Stimulated activated naive CD8-positive, alpha-beta T cell treated with anti-CD3 and anti-CD28 coated beads, Interleukin-15, Interleukin-2, amounts not matched to agents 100 ng/mL and 50 ng/mL, for 24 hours (primary cell): ENCODE results near the gene SEC63.
A peak's percentile ranks its signal among the peaks of the same experiment; 100 is the strongest.
"Not testable (repeated sequence)": the region's sequence is repeated elsewhere in the genome, so short reads cannot be mapped to it uniquely, and the experiment has no call there.

ENCODE experiments used
- H3K27ac Mint-ChIP-seq: one replicate; pipeline ENCODE4 v1.8.0; 2021; ENCODE audit warnings: mild to moderate bottlenecking, mixed read lengths
- H3K27me3 Mint-ChIP-seq: one replicate; pipeline ENCODE4 v1.8.0; 2021; ENCODE audit warnings: mixed read lengths
- H3K36me3 Mint-ChIP-seq: one replicate; pipeline ENCODE4 v1.8.0; 2021; ENCODE audit warnings: low read depth, mixed read lengths
- H3K4me1 Mint-ChIP-seq: one replicate; pipeline ENCODE4 v1.8.0; 2021; ENCODE audit warnings: low read depth, mixed read lengths
- H3K4me3 Mint-ChIP-seq: one replicate; pipeline ENCODE4 v1.8.0; 2021; ENCODE audit warnings: mild to moderate bottlenecking, mixed read lengths
- H3K9me3 Mint-ChIP-seq: one replicate; pipeline ENCODE4 v1.8.0; 2021; ENCODE audit warnings: mixed read lengths

The SEC63 gene

GRCh38 chr6:107957909-107958688 lies at the start of gene SEC63:
Gene SEC63 (minus strand): TSS chr6:107958208. CDS start chr6:107958009, 199 bp downstream.
- H3K27ac Mint-ChIP-seq = peak within 1 kb of the TSS; percentile 95
- peaks cover 27% of the 10 kb centered on the region for H3K36me3 Mint-ChIP-seq
- no peaks in the 10 kb centered on the region for H3K9me3 Mint-ChIP-seq
- peaks cover 40% of the 10 kb centered on the region for H3K4me1 Mint-ChIP-seq
- H3K4me3 Mint-ChIP-seq = peak within 1 kb of the TSS; percentile 93
- H3K27me3 Mint-ChIP-seq = no peaks in the 10 kb centered on the region

GRCh38 chr6:108005961-108006360 lies 48.0 kb upstream of the SEC63 start:
- Mint-ChIP-seq H3K27me3 (no peaks in the 10 kb centered on the region), H3K9me3 (peaks cover 10% of the 10 kb centered on the region), H3K4me1 (no peaks in the 10 kb centered on the region), H3K36me3 (peaks cover 12% of the 10 kb centered on the region), H3K27ac (no peak overlapping the region), H3K4me3 (no peak overlapping the region)

- H3K4me3 Mint-ChIP-seq = no peak overlapping the region
- H3K27ac Mint-ChIP-seq = no peak overlapping the region
- H3K27me3 Mint-ChIP-seq = no peaks in the 10 kb centered on the region
- H3K36me3 Mint-ChIP-seq = peaks cover 11% of the 10 kb centered on the region
- peaks cover 9% of the 10 kb centered on the region for H3K9me3 Mint-ChIP-seq
- no peaks in the 10 kb centered on the region for H3K4me1 Mint-ChIP-seq
These were observed 46.9 kb upstream of the SEC63 start for GRCh38 chr6:108004861-108005260.

- Mint-ChIP-seq H3K9me3 (no peaks in the 10 kb centered on the region), H3K36me3 (no peaks in the 10 kb centered on the region), H3K4me3 (no peak overlapping the region), H3K4me1 (no peaks in the 10 kb centered on the region), H3K27me3 (no peaks in the 10 kb centered on the region), H3K27ac (no peak overlapping the region)
These were observed 44.6 kb upstream of the SEC63 start for GRCh38 chr6:108002365-108003221.

- Mint-ChIP-seq H3K4me3 (no peak overlapping the region), H3K27me3 (no peaks in the 10 kb centered on the region), H3K27ac (no peak overlapping the region), H3K36me3 (no peaks in the 10 kb centered on the region), H3K9me3 (no peaks in the 10 kb centered on the region), H3K4me1 (no peaks in the 10 kb centered on the region)
These were observed 43.8 kb upstream of the SEC63 start for GRCh38 chr6:108001696-108002231.

- H3K9me3 Mint-ChIP-seq, H3K27me3 Mint-ChIP-seq, H3K27ac Mint-ChIP-seq, H3K4me3 Mint-ChIP-seq, H3K36me3 Mint-ChIP-seq, H3K4me1 Mint-ChIP-seq: not testable (repeated sequence)
These were observed 42.3 kb upstream of the SEC63 start for GRCh38 chr6:108000259-108000658.

- Mint-ChIP-seq H3K4me1 (no peaks in the 10 kb centered on the region), H3K27me3 (no peaks in the 10 kb centered on the region), H3K4me3 (no peak overlapping the region), H3K27ac (no peak overlapping the region), H3K9me3 (no peaks in the 10 kb centered on the region), H3K36me3 (no peaks in the 10 kb centered on the region)
These were observed 41.3 kb upstream of the SEC63 start for GRCh38 chr6:107999341-107999740.

- H3K4me1 Mint-ChIP-seq = no peaks in the 10 kb centered on the region
- no peak overlapping the region for H3K4me3 Mint-ChIP-seq
- no peaks in the 10 kb centered on the region for H3K27me3 Mint-ChIP-seq
- no peak overlapping the region for H3K27ac Mint-ChIP-seq
- no peaks in the 10 kb centered on the region for H3K9me3 Mint-ChIP-seq
- H3K36me3 Mint-ChIP-seq = no peaks in the 10 kb centered on the region
These were observed 34.0 kb upstream of the SEC63 start for GRCh38 chr6:107991772-107992550.

GRCh38 chr6:107991061-107991460 lies 33.1 kb upstream of the SEC63 start:
- no peak overlapping the region for H3K27ac Mint-ChIP-seq
- H3K4me3 Mint-ChIP-seq = no peak overlapping the region
- H3K4me1 Mint-ChIP-seq = no peaks in the 10 kb centered on the region
- H3K36me3 Mint-ChIP-seq = no peaks in the 10 kb centered on the region
- no peaks in the 10 kb centered on the region for H3K9me3 Mint-ChIP-seq
- no peaks in the 10 kb centered on the region for H3K27me3 Mint-ChIP-seq

GRCh38 chr6:107990587-107990986 lies 32.6 kb upstream of the SEC63 start:
- not testable (repeated sequence) for H3K9me3 Mint-ChIP-seq, H3K27me3 Mint-ChIP-seq, H3K4me1 Mint-ChIP-seq, H3K27ac Mint-ChIP-seq, H3K36me3 Mint-ChIP-seq, H3K4me3 Mint-ChIP-seq

- Mint-ChIP-seq H3K27me3 (peaks cover 3% of the 10 kb centered on the region), H3K27ac (no peak overlapping the region), H3K4me1 (no peaks in the 10 kb centered on the region), H3K4me3 (no peak overlapping the region), H3K9me3 (no peaks in the 10 kb centered on the region), H3K36me3 (no peaks in the 10 kb centered on the region)
These were observed 31.4 kb upstream of the SEC63 start for GRCh38 chr6:107989166-107990094.

- Mint-ChIP-seq H3K27me3 (peaks cover 3% of the 10 kb centered on the region), H3K36me3 (no peaks in the 10 kb centered on the region), H3K4me1 (no peaks in the 10 kb centered on the region), H3K4me3 (no peak overlapping the region), H3K9me3 (no peaks in the 10 kb centered on the region), H3K27ac (no peak overlapping the region)
These were observed 30.6 kb upstream of the SEC63 start for GRCh38 chr6:107988570-107988969.

GRCh38 chr6:107987805-107988204 lies 29.8 kb upstream of the SEC63 start:
- peaks cover 3% of the 10 kb centered on the region for H3K27me3 Mint-ChIP-seq
- H3K4me1 Mint-ChIP-seq = no peaks in the 10 kb centered on the region
- no peaks in the 10 kb centered on the region for H3K9me3 Mint-ChIP-seq
- no peak overlapping the region for H3K27ac Mint-ChIP-seq
- no peaks in the 10 kb centered on the region for H3K36me3 Mint-ChIP-seq
- H3K4me3 Mint-ChIP-seq = no peak overlapping the region

GRCh38 chr6:107985701-107986100 lies 27.7 kb upstream of the SEC63 start:
- H3K27me3 Mint-ChIP-seq = peaks cover 3% of the 10 kb centered on the region
- no peak overlapping the region for H3K4me3 Mint-ChIP-seq
- H3K9me3 Mint-ChIP-seq = no peaks in the 10 kb centered on the region
- H3K36me3 Mint-ChIP-seq = no peaks in the 10 kb centered on the region
- H3K4me1 Mint-ChIP-seq = no peaks in the 10 kb centered on the region
- no peak overlapping the region for H3K27ac Mint-ChIP-seq
